CD14-positive monocyte (primary cell): ENCODE results near the gene TMEM134. TPM values are rescaled to one million over a fixed set of nuclear protein-coding genes. Genes with fewer than 3 reads are reported as not detected.

Experiments used
- DNase-seq, 3 donors: peaks; one replicate each; pipeline ENCODE4 v3.0.0-alpha.2; 2011 to 2022
- H2AFZ ChIP-seq: 2 replicates; pipeline ENCODE4 v1.6.0; 2012; ENCODE audit warnings: mild to moderate bottlenecking, low read depth, low read length, inconsistent platforms; ENCODE audit not compliant: insufficient read depth, poor library complexity, severe bottlenecking
- H3K27ac ChIP-seq, 2 donors: 1 replicate in 1 of 2; 2 replicates in 1 of 2; pipeline ENCODE4 v1.5.1; 2012 to 2013; ENCODE audit warnings: low read length in 2 of 2, control low read depth in 1 of 2, inconsistent platforms in 1 of 2, low read depth in 1 of 2, mild to moderate bottlenecking in 1 of 2
- H3K27me3 ChIP-seq, 2 donors: one replicate each; pipeline versions ENCODE4 v1.6.0 to v1.6.1; 2011 to 2013; ENCODE audit warnings: low read length in 2 of 2; ENCODE audit not compliant: control insufficient read depth in 2 of 2, insufficient read depth in 2 of 2
- H3K36me3 ChIP-seq, 2 donors: replicated peaks in 1 of 2; 1 replicate in 1 of 2; 2 replicates in 1 of 2; pipeline versions ENCODE4 v1.5.1 to v1.6.1; 2012 to 2013; ENCODE audit warnings: low read length in 2 of 2, control low read depth in 1 of 2, inconsistent platforms in 1 of 2, mild to moderate bottlenecking in 1 of 2; ENCODE audit not compliant: insufficient read depth in 2 of 2, control insufficient read depth in 1 of 2
- H3K4me1 ChIP-seq, 2 donors: 1 replicate in 1 of 2; 2 replicates in 1 of 2; pipeline versions ENCODE4 v1.5.1 to v1.6.1; 2012 to 2013; ENCODE audit warnings: low read length in 2 of 2, control low read depth in 1 of 2, inconsistent platforms in 1 of 2, mild to moderate bottlenecking in 1 of 2, moderate library complexity in 1 of 2; ENCODE audit not compliant: insufficient read depth in 2 of 2, control insufficient read depth in 1 of 2
- H3K4me2 ChIP-seq: replicated peaks from 2 replicates; pipeline ENCODE3; 2012; ENCODE audit warnings: low read length, moderate library complexity, mild to moderate bottlenecking; ENCODE audit not compliant: poor library complexity, severe bottlenecking; ENCODE audit errors: extremely low read depth
- H3K4me3 ChIP-seq, 3 experiments: fragments of 200-600 bp in 1 of 3; sonication (generic) in 1 of 3; replicated peaks in 1 of 3; 1 replicate in 2 of 3; 2 replicates in 1 of 3; pipeline ENCODE4 v1.5.1; 2011 to 2013; ENCODE audit warnings: low read length in 3 of 3, mild to moderate bottlenecking in 3 of 3, control low read depth in 2 of 3, low read depth in 2 of 3, inconsistent platforms in 1 of 3, moderate library complexity in 1 of 3
- H3K79me2 ChIP-seq: 2 replicates; pipeline ENCODE4 v1.6.0; 2012; ENCODE audit warnings: mild to moderate bottlenecking, control low read depth, inconsistent platforms, low read length, moderate library complexity; ENCODE audit not compliant: insufficient read depth
- H3K9ac ChIP-seq: 2 replicates; pipeline ENCODE4 v1.6.0; 2017; ENCODE audit warnings: low read length, mild to moderate bottlenecking; ENCODE audit not compliant: insufficient read depth, poor library complexity, severe bottlenecking
- H3K9me3 ChIP-seq, 2 donors: replicated peaks in 1 of 2; 1 replicate in 1 of 2; 2 replicates in 1 of 2; pipeline versions ENCODE4 v1.5.1 to v1.6.1; 2012 to 2013; ENCODE audit warnings: low read length in 2 of 2, control low read depth in 1 of 2; ENCODE audit not compliant: control insufficient read depth in 1 of 2, insufficient read depth in 1 of 2
- H4K20me1 ChIP-seq: 2 replicates; pipeline ENCODE4 v1.6.0; 2012; ENCODE audit warnings: mild to moderate bottlenecking, low read length, control low read depth, moderate library complexity; ENCODE audit not compliant: insufficient read depth
- H3K27ac Mint-ChIP-seq, 7 donors: one replicate each; pipeline ENCODE4 v1.8.0; 2020; ENCODE audit warnings: mild to moderate bottlenecking in 7 of 7, mixed read lengths in 7 of 7, moderate library complexity in 6 of 7, inconsistent platforms in 2 of 7
- H3K27me3 Mint-ChIP-seq, 3 donors: one replicate each; pipeline ENCODE4 v1.8.0; 2021 to 2022; ENCODE audit warnings: low read depth in 3 of 3, mild to moderate bottlenecking in 3 of 3, mixed read lengths in 3 of 3, moderate library complexity in 3 of 3, inconsistent platforms in 1 of 3
- H3K36me3 Mint-ChIP-seq, 2 donors: one replicate each; pipeline ENCODE4 v1.8.0; 2020; ENCODE audit warnings: mixed read lengths in 2 of 2, inconsistent platforms in 1 of 2, mild to moderate bottlenecking in 1 of 2
- H3K4me1 Mint-ChIP-seq: one replicate; pipeline ENCODE4 v1.8.0; 2020; ENCODE audit warnings: mild to moderate bottlenecking, mixed read lengths
- H3K4me3 Mint-ChIP-seq, 2 donors: one replicate each; pipeline ENCODE4 v1.8.0; 2020; ENCODE audit warnings: mild to moderate bottlenecking in 2 of 2, mixed read lengths in 2 of 2, moderate library complexity in 1 of 2
- H3K9me3 Mint-ChIP-seq, 7 donors: one replicate each; pipeline ENCODE4 v1.8.0; 2020 to 2022; ENCODE audit warnings: mixed read lengths in 7 of 7, mild to moderate bottlenecking in 6 of 7, moderate library complexity in 6 of 7, inconsistent platforms in 2 of 7
- CTCF ChIP-seq: fragments of 200-600 bp; IDR thresholded peaks from one replicate; pipeline ENCODE4 v1.8.0; 2022; ENCODE audit warnings: antibody characterized with exemption, mild to moderate bottlenecking
- WGBS: methylation state at CpG from one replicate; pipeline ENCODE4 v1.1.5; 2013; ENCODE audit warnings: missing lambda C conversion rate; ENCODE audit not compliant: insufficient coverage; 5-methylcytosine and 5-hydroxymethylcytosine counted together
- intact Hi-C, 2 donors: fragments of 100-400 bp; cut with micrococcal nuclease; formaldehyde crosslinking; loops; one replicate each; pipeline versions ENCODE4 v1.15.0 to v1.15.1; 2023
- polyA plus RNA-seq, 3 donors: library from polyadenylated mRNA; depleted of rRNA in 1 of 3; unstranded in 2 of 3; stranded (reverse) in 1 of 3; fragments of 300-500 nt in 2 of 3; fragments of >200 nt in 1 of 3; fragmentation: Illumina TruSeq in 2 of 3; gene quantifications; 1 replicate in 2 of 3; 2 replicates in 1 of 3; pipeline ENCODE4 v1.2.3, GENCODE V29; 2012 to 2021

Gene TMEM134
- polyA plus RNA-seq, 3 donors, result 67.4 to 104 (median 76.8) TPM

- peaks cover 18% of the 10 kb centered on the region for H3K4me1 Mint-ChIP-seq
- H3K4me1 ChIP-seq, result peaks cover 21 to 22% of the 10 kb centered on the region in 2 donors
- peaks cover 52% of the 10 kb centered on the region for H4K20me1 ChIP-seq
- no peak overlapping the region for H3K27ac Mint-ChIP-seq
- H2AFZ ChIP-seq, result no peak overlapping the region
- H3K9me3 ChIP-seq, result no peaks in the 10 kb centered on the region
- DNase-seq, result no peak
- H3K9me3 Mint-ChIP-seq, result peaks cover 0 to under 1% (median 0%) of the 10 kb centered on the region in 7 donors
- peaks cover 40 to 64% of the 10 kb centered on the region in 2 donors for H3K36me3 Mint-ChIP-seq
- peaks cover 12% of the 10 kb centered on the region for H3K79me2 ChIP-seq
- no peak overlapping the region for H3K9ac ChIP-seq
- H3K4me3 ChIP-seq, result no peak overlapping the region
- TF ChIP-seq CTCF, result no peak
- H3K27ac ChIP-seq, result no peak overlapping the region
- WGBS, result 74% methylated on average over 11 of the region's 22 CpGs
- no peaks in the 10 kb centered on the region for H3K27me3 ChIP-seq
- intact Hi-C loops, result no loop called here
- H3K4me3 Mint-ChIP-seq, result no peak overlapping the region
- H3K27me3 Mint-ChIP-seq, result no peaks in the 10 kb centered on the region
- no peak overlapping the region for H3K4me2 ChIP-seq
- peaks cover 47 to 72% of the 10 kb centered on the region in 2 donors for H3K36me3 ChIP-seq
These were observed 35.3 kb downstream of the TMEM134 start for GRCh38 chr11:67433536-67434394.

- DNase-seq, result no peak
- Mint-ChIP-seq H3K27ac (no peak overlapping the region), H3K4me3 (no peak overlapping the region), H3K9me3 (peaks cover 0 to 2% (median 0%) of the 10 kb centered on the region in 7 donors), H3K4me1 (peaks cover 20% of the 10 kb centered on the region), H3K27me3 (no peaks in the 10 kb centered on the region), H3K36me3 (peaks cover 38 to 63% of the 10 kb centered on the region in 2 donors)
- Histone ChIP-seq H3K9me3 (no peaks in the 10 kb centered on the region), H3K9ac (no peak overlapping the region), H3K4me1 (peaks cover 24 to 26% of the 10 kb centered on the region in 2 donors), H3K79me2 (peaks cover 16% of the 10 kb centered on the region), H2AFZ (no peak overlapping the region), H3K4me2 (no peak overlapping the region), H4K20me1 (peaks cover 42% of the 10 kb centered on the region), H3K27me3 (no peaks in the 10 kb centered on the region), H3K27ac (no peak overlapping the region), H3K36me3 (peaks cover 44 to 64% of the 10 kb centered on the region in 2 donors), H3K4me3 (no peak overlapping the region)
- WGBS, result 98% methylated on average over 13 of the region's 22 CpGs
- intact Hi-C loops, result no loop called here
- no peak for TF ChIP-seq CTCF
These were observed 36.2 kb downstream of the TMEM134 start for GRCh38 chr11:67432655-67433349.
